ENCODE measurements around the gene STOX2. TPM values are rescaled to one million over a fixed set of nuclear protein-coding genes. Genes with fewer than 3 reads are reported as not detected.

Gene STOX2
- total RNA-seq, 2 donors from 2014 or later = 0.89 to 2.5 TPM

DNA sequence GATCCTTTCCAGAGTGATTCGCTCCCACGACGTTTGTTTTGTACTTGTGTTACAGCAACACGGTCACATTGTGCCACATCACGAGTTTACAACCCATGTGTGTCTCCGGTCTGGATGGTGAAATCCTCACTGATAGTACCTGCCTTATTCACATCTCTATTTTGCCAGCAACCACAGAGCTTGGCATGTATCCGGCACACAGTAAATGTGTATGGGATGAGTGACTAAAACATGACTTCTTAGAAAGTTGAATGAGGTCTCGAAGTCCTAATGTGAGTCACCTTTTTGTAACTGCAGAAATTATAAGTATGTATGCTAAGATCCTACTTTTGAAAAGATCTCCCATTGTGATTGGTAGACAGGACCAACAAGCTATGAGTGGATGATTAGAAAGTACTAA is 7.5 kb downstream of the STOX2 start:
- no peaks in the 10 kb centered on the region for H3K9me3 ChIP-seq
- DNase-seq = no peak
- H3K4me1 ChIP-seq = no peaks in the 10 kb centered on the region
- TF ChIP-seq, protein P1, sequence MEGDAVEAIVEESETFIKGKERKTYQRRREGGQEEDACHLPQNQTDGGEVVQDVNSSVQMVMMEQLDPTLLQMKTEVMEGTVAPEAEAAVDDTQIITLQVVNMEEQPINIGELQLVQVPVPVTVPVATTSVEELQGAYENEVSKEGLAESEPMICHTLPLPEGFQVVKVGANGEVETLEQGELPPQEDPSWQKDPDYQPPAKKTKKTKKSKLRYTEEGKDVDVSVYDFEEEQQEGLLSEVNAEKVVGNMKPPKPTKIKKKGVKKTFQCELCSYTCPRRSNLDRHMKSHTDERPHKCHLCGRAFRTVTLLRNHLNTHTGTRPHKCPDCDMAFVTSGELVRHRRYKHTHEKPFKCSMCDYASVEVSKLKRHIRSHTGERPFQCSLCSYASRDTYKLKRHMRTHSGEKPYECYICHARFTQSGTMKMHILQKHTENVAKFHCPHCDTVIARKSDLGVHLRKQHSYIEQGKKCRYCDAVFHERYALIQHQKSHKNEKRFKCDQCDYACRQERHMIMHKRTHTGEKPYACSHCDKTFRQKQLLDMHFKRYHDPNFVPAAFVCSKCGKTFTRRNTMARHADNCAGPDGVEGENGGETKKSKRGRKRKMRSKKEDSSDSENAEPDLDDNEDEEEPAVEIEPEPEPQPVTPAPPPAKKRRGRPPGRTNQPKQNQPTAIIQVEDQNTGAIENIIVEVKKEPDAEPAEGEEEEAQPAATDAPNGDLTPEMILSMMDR (IDR thresholded peaks at IDR 0.05) = no peak
- H3K27me3 ChIP-seq = peaks cover 3% of the 10 kb centered on the region
- no peak overlapping the region for H3K9ac ChIP-seq (ENCODE audit: low read depth in 2 of 2, low read length in 2 of 2)
- H3K27ac ChIP-seq = no peak overlapping the region
- no peak overlapping the region for H3K4me3 ChIP-seq
- intact Hi-C loops (cut with DNase I) = no loop called here
- no peaks in the 10 kb centered on the region for H3K36me3 ChIP-seq

DNA sequence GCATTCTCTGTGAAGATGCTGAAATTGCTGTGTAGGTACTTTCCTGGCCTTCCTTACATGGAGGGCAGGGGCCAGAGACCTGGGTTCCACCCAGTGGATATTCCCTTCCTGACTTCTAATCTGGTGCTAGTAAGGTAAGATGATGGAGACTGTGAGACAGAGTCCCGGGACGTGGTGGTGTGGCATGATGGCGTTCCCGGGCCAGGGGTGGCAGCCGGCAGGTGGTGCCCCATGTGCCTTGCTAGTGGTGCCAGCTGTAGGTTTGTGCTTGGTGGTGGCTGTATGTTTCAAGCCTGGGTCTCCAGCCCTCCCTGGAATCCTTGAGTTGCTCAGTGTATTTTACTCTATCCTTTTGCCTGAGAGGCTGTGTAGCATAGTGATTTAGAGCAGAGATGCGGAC is 10.9 kb downstream of the STOX2 start:
- DNase-seq = no peak

DNA sequence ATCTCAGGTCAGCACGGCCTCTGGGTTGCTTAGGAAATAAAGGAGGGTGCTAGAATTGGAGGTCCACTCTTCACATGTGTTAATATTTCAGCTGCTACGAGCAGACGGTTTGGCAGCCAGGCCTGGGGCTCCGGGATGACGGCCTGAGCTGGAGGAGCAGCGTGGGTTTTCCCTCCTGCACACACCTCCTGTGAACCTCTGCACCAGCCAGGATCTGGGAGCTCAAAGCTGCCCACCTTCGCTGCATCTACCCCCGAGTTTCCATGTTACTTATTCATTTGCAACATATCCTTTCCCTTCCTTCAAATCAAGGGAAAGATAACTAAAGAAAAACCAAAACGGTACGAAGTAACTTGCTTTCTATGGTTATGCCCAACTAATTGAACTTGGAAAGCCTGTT is 13.6 kb downstream of the STOX2 start:
- Histone ChIP-seq H3K9me3 (no peaks in the 10 kb centered on the region), H3K27me3 (no peaks in the 10 kb centered on the region), H3K4me3 (no peak overlapping the region), H3K4me1 (no peaks in the 10 kb centered on the region), H3K36me3 (no peaks in the 10 kb centered on the region), H3K9ac (ENCODE audit: low read depth in 2 of 2, low read length in 2 of 2) (no peak overlapping the region), H3K27ac (no peak overlapping the region)
- DNase-seq = no peak
- intact Hi-C loops (cut with DNase I) = no loop called here
- TF ChIP-seq, protein P1 (IDR thresholded peaks at IDR 0.05) = no peak

More for the DNA sequence above, 10.9 kb downstream of the STOX2 start:
- no peaks in the 10 kb centered on the region for H3K4me1 ChIP-seq
- TF ChIP-seq, protein P1 (IDR thresholded peaks at IDR 0.05) = no peak
- no peaks in the 10 kb centered on the region for H3K9me3 ChIP-seq
- no peaks in the 10 kb centered on the region for H3K27me3 ChIP-seq
- no peaks in the 10 kb centered on the region for H3K36me3 ChIP-seq
- no peak overlapping the region for H3K9ac ChIP-seq (ENCODE audit: low read depth in 2 of 2, low read length in 2 of 2)
- H3K27ac ChIP-seq = no peak overlapping the region
- H3K4me3 ChIP-seq = no peak overlapping the region
- intact Hi-C loops (cut with DNase I) = no loop called here

DNA sequence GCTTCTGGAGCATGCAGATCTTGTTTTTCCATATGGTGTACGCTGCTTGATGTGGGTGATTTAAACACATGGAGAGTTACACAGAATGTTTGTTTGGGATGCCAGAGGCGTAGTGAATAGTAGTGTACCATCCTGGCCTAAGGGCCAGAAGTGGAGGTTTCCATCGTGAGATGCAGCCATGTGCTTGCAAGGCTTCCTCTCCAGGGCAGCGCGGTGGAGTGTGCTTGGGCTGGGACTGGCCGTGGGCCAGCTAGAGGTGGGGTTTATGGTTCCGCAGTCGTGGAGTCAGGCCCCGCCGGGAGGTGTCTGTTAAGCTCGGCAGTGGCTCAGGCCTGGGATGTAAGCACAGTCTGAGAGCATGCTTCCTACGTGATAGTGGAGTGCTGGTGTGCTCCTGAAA is 14.0 kb downstream of the STOX2 start:
- TF ChIP-seq, protein P1 (IDR thresholded peaks at IDR 0.05) = no peak
- DNase-seq = no peak
- H3K27ac ChIP-seq = no peak overlapping the region

DNA sequence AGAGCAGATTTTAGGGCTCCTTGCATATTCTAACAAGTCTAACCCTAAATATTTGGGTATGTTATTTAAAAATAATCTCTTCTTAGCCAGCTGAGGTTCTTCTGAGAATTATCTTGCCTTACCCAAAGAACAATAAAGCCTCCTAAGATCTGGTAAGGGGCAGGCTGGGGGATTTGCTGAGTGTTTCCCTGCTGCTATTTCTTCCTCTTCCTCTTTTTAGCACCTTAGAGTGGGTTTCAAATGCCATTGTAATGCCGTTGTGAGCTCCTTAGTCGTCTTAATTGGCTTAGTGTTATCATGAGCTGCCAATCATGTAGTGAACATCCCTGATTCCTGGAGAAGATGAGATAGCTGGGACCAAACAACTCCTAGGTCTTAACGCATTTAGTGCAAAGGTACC is 15.4 kb downstream of the STOX2 start:
- Histone ChIP-seq H3K4me3 (no peak overlapping the region), H3K9me3 (no peaks in the 10 kb centered on the region), H3K36me3 (no peaks in the 10 kb centered on the region), H3K4me1 (no peaks in the 10 kb centered on the region), H3K27ac (no peak overlapping the region), H3K27me3 (no peaks in the 10 kb centered on the region), H3K9ac (ENCODE audit: low read depth in 2 of 2, low read length in 2 of 2) (no peak overlapping the region)
- intact Hi-C loops (cut with DNase I) = no loop called here
- TF ChIP-seq, protein P1 (IDR thresholded peaks at IDR 0.05) = no peak
- DNase-seq = no peak

More for the DNA sequence above, 14.0 kb downstream of the STOX2 start:
- Histone ChIP-seq H3K9ac (ENCODE audit: low read depth in 2 of 2, low read length in 2 of 2) (no peak overlapping the region), H3K27me3 (no peaks in the 10 kb centered on the region), H3K4me1 (no peaks in the 10 kb centered on the region), H3K9me3 (no peaks in the 10 kb centered on the region), H3K36me3 (no peaks in the 10 kb centered on the region), H3K4me3 (no peak overlapping the region)
- intact Hi-C loops (cut with DNase I) = no loop called here

DNA sequence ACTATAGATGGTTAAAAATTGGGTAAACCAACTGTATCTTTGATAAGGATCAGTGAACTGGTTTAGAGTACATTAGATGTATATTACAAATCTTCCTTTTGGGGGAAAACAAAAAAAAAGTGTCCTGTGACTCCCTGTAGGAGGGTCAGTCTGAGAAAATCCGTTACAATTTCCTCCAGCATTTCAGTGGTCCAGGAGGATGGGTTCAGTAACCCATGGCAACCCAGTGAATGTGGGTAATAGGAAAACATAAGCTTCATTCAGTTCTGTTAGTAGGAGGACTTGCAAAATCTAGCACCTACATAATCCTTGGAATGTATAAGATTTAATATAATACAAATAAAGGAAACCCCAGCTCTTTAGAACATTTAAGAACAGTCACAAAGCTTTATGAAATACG is 16.2 kb downstream of the STOX2 start:
- H3K4me1 ChIP-seq = no peaks in the 10 kb centered on the region
- H3K36me3 ChIP-seq = no peaks in the 10 kb centered on the region
- DNase-seq = no peak
- intact Hi-C loops (cut with DNase I) = no loop called here
- H3K27ac ChIP-seq = no peak overlapping the region
- no peak overlapping the region for H3K4me3 ChIP-seq
- no peaks in the 10 kb centered on the region for H3K9me3 ChIP-seq
- TF ChIP-seq, protein P1 (IDR thresholded peaks at IDR 0.05) = no peak
- no peak overlapping the region for H3K9ac ChIP-seq (ENCODE audit: low read depth in 2 of 2, low read length in 2 of 2)
- H3K27me3 ChIP-seq = no peaks in the 10 kb centered on the region

All from colonic mucosa (tissue), 4 donors.